HEK293T (cell line): ENCODE results near the gene SLC25A44.

ENCODE experiments used
- FOXA1 ChIP-seq: fragments of 450-650 bp; IDR thresholded peaks from 2 replicates; pipeline ENCODE4 v1.6.1; 2016; ENCODE audit warnings: mild to moderate bottlenecking
- HDGF ChIP-seq: fragments of 450-650 bp; IDR thresholded peaks from 2 replicates; pipeline ENCODE4 v1.6.1; 2017; ENCODE audit warnings: antibody characterized with exemption, borderline replicate concordance
- PKNOX1 ChIP-seq: fragments of 450-650 bp; IDR thresholded peaks from 2 replicates; pipeline ENCODE4 v1.6.1; 2016
- SUZ12 ChIP-seq: fragments of 450-650 bp; IDR thresholded peaks from 2 replicates; pipeline ENCODE4 v1.6.1; 2016; ENCODE audit warnings: mild to moderate bottlenecking

- TF ChIP-seq FOXA1 (no peak), SUZ12 (no peak), HDGF (no peak), PKNOX1 (no peak)
Observed at GRCh38 chr1:156157506-156157905, 36.4 kb upstream of the SLC25A44 start.
